ENCODE data around the gene RPS26.
"Not testable (repeated sequence)": the region's sequence is repeated elsewhere in the genome, so short reads cannot be mapped to it uniquely, and the experiment has no call there.

Gene RPS26

GRCh38 chr12:56021889-56022497 lies 19.7 kb upstream of the RPS26 start:
- DNase-seq (ENCODE audit: low read depth in 2 of 2) = no peak

GRCh38 chr12:56028511-56029165 lies 13.1 kb upstream of the RPS26 start:
- no peak for DNase-seq (ENCODE audit: low read depth in 2 of 2)

- no peak for DNase-seq (ENCODE audit: low read depth in 2 of 2)
These were observed 12.6 kb upstream of the RPS26 start for GRCh38 chr12:56029166-56029519.

- peak in 1 of 2 donors; percentile 23 for DNase-seq (ENCODE audit: low read depth in 2 of 2)
These were observed 11.9 kb upstream of the RPS26 start for GRCh38 chr12:56029666-56030293.

GRCh38 chr12:56031987-56032386 lies 9.7 kb upstream of the RPS26 start:
- peak in 1 of 2 donors; percentile 40 for DNase-seq (ENCODE audit: low read depth in 2 of 2)

- DNase-seq (ENCODE audit: low read depth in 2 of 2) = peak in 1 of 2 donors; percentile 53
These were observed 7.0 kb upstream of the RPS26 start for GRCh38 chr12:56034586-56035332.

- no peak for DNase-seq (ENCODE audit: low read depth in 2 of 2)
These were observed 4.6 kb upstream of the RPS26 start for GRCh38 chr12:56037161-56037560.

GRCh38 chr12:56038022-56038655 lies 3.6 kb upstream of the RPS26 start:
- DNase-seq (ENCODE audit: low read depth in 2 of 2) = no peak

GRCh38 chr12:56040151-56040550 lies 1.6 kb upstream of the RPS26 start:
- DNase-seq (ENCODE audit: low read depth in 2 of 2) = no peak

GRCh38 chr12:56040963-56041551 lies 661 bp upstream of the RPS26 start:
- DNase-seq (ENCODE audit: low read depth in 2 of 2) = no peak

GRCh38 chr12:56042430-56042813 lies 704 bp downstream of the RPS26 start:
- DNase-seq (ENCODE audit: low read depth in 2 of 2) = not testable (repeated sequence)

GRCh38 chr12:56042843-56043242 lies 1.1 kb downstream of the RPS26 start:
- no peak for DNase-seq (ENCODE audit: low read depth in 2 of 2)

GRCh38 chr12:56046027-56046780 lies 4.5 kb downstream of the RPS26 start:
- no peak for DNase-seq (ENCODE audit: low read depth in 2 of 2)

- DNase-seq (ENCODE audit: low read depth in 2 of 2) = no peak
These were observed 11.7 kb downstream of the RPS26 start for GRCh38 chr12:56053407-56053893.

GRCh38 chr12:56059964-56060363 lies 18.2 kb downstream of the RPS26 start:
- DNase-seq (ENCODE audit: low read depth in 2 of 2) = not testable (repeated sequence)

GRCh38 chr12:56061982-56062381 lies 20.3 kb downstream of the RPS26 start:
- no peak for DNase-seq (ENCODE audit: low read depth in 2 of 2)

- DNase-seq (ENCODE audit: low read depth in 2 of 2) = no peak
These were observed 21.3 kb downstream of the RPS26 start for GRCh38 chr12:56062996-56063395.

- no peak for DNase-seq (ENCODE audit: low read depth in 2 of 2)
These were observed 29.9 kb downstream of the RPS26 start for GRCh38 chr12:56071648-56072047.

- DNase-seq (ENCODE audit: low read depth in 2 of 2) = no peak
These were observed 32.7 kb downstream of the RPS26 start for GRCh38 chr12:56074396-56074795.

GRCh38 chr12:56077966-56078365 lies 36.2 kb downstream of the RPS26 start:
- DNase-seq (ENCODE audit: low read depth in 2 of 2) = not testable (repeated sequence)

GRCh38 chr12:56078427-56078826 lies 36.7 kb downstream of the RPS26 start:
- DNase-seq (ENCODE audit: low read depth in 2 of 2) = no peak
